Measurements from ENCODE around the gene PPP4R1. TPM values are rescaled to one million over a fixed set of nuclear protein-coding genes. Genes with fewer than 3 reads are reported as not detected.

The PPP4R1 gene
- total RNA-seq, 1 experiment from 2014 or later: 65.2 TPM

- ChIA-PET POLR2A (ENCODE audit: low non-redundant PET) (no interaction called here), CTCF (no interaction called here)
- intact Hi-C loops (cut with micrococcal nuclease; ENCODE audit: unreplicated experiment): loop anchor here (10.0 kb wide), 1 partner anchor 859 kb away; no protein-coding TSS in a partner anchor
- TF ChIP-seq CTCF (conservative IDR thresholded peaks at IDR 0.05; ENCODE audit: low read depth, low read length): no peak
- TF ChIP-seq EZH2 (IDR thresholded peaks at IDR 0.05; ENCODE audit: borderline replicate concordance, low read depth, low read length, poor library complexity, severe bottlenecking): no peak
- no peak for DNase-seq (ENCODE audit: low spot score)
- H3K27me3 ChIP-seq (replicated peaks; ENCODE audit: insufficient read depth, low read depth, low read length, poor library complexity): no peaks in the 10 kb centered on the region
- no TSS peak for BruUV-seq (replicated peaks)
- no peaks in the 10 kb centered on the region for H3K9me3 ChIP-seq (ENCODE audit: low read depth, low read length, poor library complexity, severe bottlenecking)
- peaks cover 6% of the 10 kb centered on the region for H3K36me3 ChIP-seq (ENCODE audit: insufficient read depth, low read length, poor library complexity, severe bottlenecking)
- no peak overlapping the region for H3K4me3 ChIP-seq (ENCODE audit: low read depth, low read length, poor library complexity, severe bottlenecking)
- no peaks in the 10 kb centered on the region for H3K4me1 ChIP-seq (ENCODE audit: insufficient read depth, low read length, poor library complexity, severe bottlenecking)
- no peak overlapping the region for H3K27ac ChIP-seq (ENCODE audit: low read depth, low read length, poor library complexity, severe bottlenecking)
Measured at GRCh38 chr18:9513971-9514512, 100.3 kb downstream of the PPP4R1 start.

- ChIA-PET CTCF (no interaction called here), POLR2A (ENCODE audit: low non-redundant PET) (no interaction called here)
- Histone ChIP-seq H3K4me3 (ENCODE audit: low read depth, low read length, poor library complexity, severe bottlenecking) (no peak overlapping the region), H3K27me3 (replicated peaks; ENCODE audit: insufficient read depth, low read depth, low read length, poor library complexity) (no peaks in the 10 kb centered on the region), H3K9me3 (ENCODE audit: low read depth, low read length, poor library complexity, severe bottlenecking) (peaks cover 2% of the 10 kb centered on the region), H3K4me1 (ENCODE audit: insufficient read depth, low read length, poor library complexity, severe bottlenecking) (no peaks in the 10 kb centered on the region), H3K36me3 (ENCODE audit: insufficient read depth, low read length, poor library complexity, severe bottlenecking) (no peaks in the 10 kb centered on the region), H3K27ac (ENCODE audit: low read depth, low read length, poor library complexity, severe bottlenecking) (no peak overlapping the region)
- BruUV-seq (replicated peaks): no TSS peak
- intact Hi-C loops (cut with micrococcal nuclease; ENCODE audit: unreplicated experiment): no loop called here
- TF ChIP-seq EZH2 (IDR thresholded peaks at IDR 0.05; ENCODE audit: borderline replicate concordance, low read depth, low read length, poor library complexity, severe bottlenecking) (no peak), CTCF (conservative IDR thresholded peaks at IDR 0.05; ENCODE audit: low read depth, low read length) (no peak)
- DNase-seq (ENCODE audit: low spot score): no peak
Measured at GRCh38 chr18:9508446-9509025, 105.8 kb downstream of the PPP4R1 start.

GRCh38 chr18:9507565-9508088, 106.7 kb downstream of the PPP4R1 start:
- intact Hi-C loops (cut with micrococcal nuclease; ENCODE audit: unreplicated experiment): no loop called here
- CTCF ChIA-PET: interaction anchor here (0.6 kb wide), 1 partner anchor 31 kb away, joined by 4 read pairs; no protein-coding TSS in a partner anchor

More at GRCh38 chr18:9507565-9508088, 106.7 kb downstream of the PPP4R1 start:
- Histone ChIP-seq H3K4me3 (ENCODE audit: low read depth, low read length, poor library complexity, severe bottlenecking) (no peak overlapping the region), H3K4me1 (ENCODE audit: insufficient read depth, low read length, poor library complexity, severe bottlenecking) (no peaks in the 10 kb centered on the region), H3K27ac (ENCODE audit: low read depth, low read length, poor library complexity, severe bottlenecking) (no peak overlapping the region), H3K36me3 (ENCODE audit: insufficient read depth, low read length, poor library complexity, severe bottlenecking) (no peaks in the 10 kb centered on the region), H3K27me3 (replicated peaks; ENCODE audit: insufficient read depth, low read depth, low read length, poor library complexity) (no peaks in the 10 kb centered on the region), H3K9me3 (ENCODE audit: low read depth, low read length, poor library complexity, severe bottlenecking) (peaks cover 3% of the 10 kb centered on the region)
- no peak for DNase-seq (ENCODE audit: low spot score)
- TF ChIP-seq CTCF (conservative IDR thresholded peaks at IDR 0.05; ENCODE audit: low read depth, low read length) (no peak), EZH2 (IDR thresholded peaks at IDR 0.05; ENCODE audit: borderline replicate concordance, low read depth, low read length, poor library complexity, severe bottlenecking) (no peak)
- no TSS peak for BruUV-seq (replicated peaks)
- POLR2A ChIA-PET (ENCODE audit: low non-redundant PET): no interaction called here

Data from A673 (cell line).